Measurements from ENCODE around the gene CATSPERD. TPM values are rescaled to one million over a fixed set of nuclear protein-coding genes. Genes with fewer than 3 reads are reported as not detected.

Gene CATSPERD
- total RNA-seq, 2 experiments from 2014 or later: not detected

- H3K36me3 Mint-ChIP-seq (ENCODE audit: low read depth): peaks cover 57% of the 10 kb centered on the region
- ChIA-PET POLR2A (interaction anchor here (0.6 to 1.3 kb wide), 4 partner anchors 14 to 33 kb away, joined by 3 to 7 read pairs (median 4); no protein-coding TSS in a partner anchor), CTCF (interaction anchor here (0.6 kb wide), 1 partner anchor 76 kb away, joined by 3 read pairs; no protein-coding TSS in a partner anchor)
- H3K27ac Mint-ChIP-seq: peak overlapping the region; percentile 86
- intact Hi-C loops (cut with DNase I, micrococcal nuclease): no loop called here
- no peaks in the 10 kb centered on the region for H3K9me3 Mint-ChIP-seq (ENCODE audit: low read depth)
- H3K27me3 Mint-ChIP-seq: no peaks in the 10 kb centered on the region
- peak; percentile 45 for DNase-seq
- peaks cover 16% of the 10 kb centered on the region for H3K4me1 Mint-ChIP-seq
- peak overlapping the region; percentile 100 for H3K4me3 Mint-ChIP-seq
- no peak for ATAC-seq
Measured at GRCh38 chr19:5693195-5694166, 27.0 kb upstream of the CATSPERD start.

- Mint-ChIP-seq H3K27me3 (no peaks in the 10 kb centered on the region), H3K4me3 (peak overlapping the region; percentile 36), H3K9me3 (ENCODE audit: low read depth) (no peaks in the 10 kb centered on the region), H3K36me3 (ENCODE audit: low read depth) (peaks cover 60% of the 10 kb centered on the region), H3K27ac (peak overlapping the region; percentile 31), H3K4me1 (peaks cover 13% of the 10 kb centered on the region)
- DNase-seq (no peak), ATAC-seq (no peak)
- CTCF ChIA-PET: no interaction called here
- POLR2A ChIA-PET: interaction anchor here (1.1 to 1.3 kb wide), 2 partner anchors 15 to 24 kb away, joined by 3 to 7 read pairs; no protein-coding TSS in a partner anchor
- intact Hi-C loops (cut with DNase I, micrococcal nuclease): no loop called here
Measured at GRCh38 chr19:5694167-5694955, 26.1 kb upstream of the CATSPERD start.

- POLR2A ChIA-PET: interaction anchor here (1.1 kb wide), 1 partner anchor 23 kb away, joined by 7 read pairs; no protein-coding TSS in a partner anchor
- Mint-ChIP-seq H3K36me3 (ENCODE audit: low read depth) (peaks cover 60% of the 10 kb centered on the region), H3K4me3 (peak overlapping the region; percentile 36), H3K27me3 (no peaks in the 10 kb centered on the region), H3K9me3 (ENCODE audit: low read depth) (no peaks in the 10 kb centered on the region), H3K4me1 (peaks cover 9% of the 10 kb centered on the region), H3K27ac (no peak overlapping the region)
- no peak for ATAC-seq
- CTCF ChIA-PET: no interaction called here
- DNase-seq: no peak
- intact Hi-C loops (cut with DNase I, micrococcal nuclease): no loop called here
Measured at GRCh38 chr19:5694956-5695648, 25.3 kb upstream of the CATSPERD start.

- Mint-ChIP-seq H3K27ac (no peak overlapping the region), H3K27me3 (no peaks in the 10 kb centered on the region), H3K9me3 (ENCODE audit: low read depth) (no peaks in the 10 kb centered on the region), H3K4me1 (peaks cover 9% of the 10 kb centered on the region), H3K4me3 (no peak overlapping the region), H3K36me3 (ENCODE audit: low read depth) (peaks cover 58% of the 10 kb centered on the region)
- intact Hi-C loops (cut with DNase I, micrococcal nuclease): no loop called here
- ATAC-seq (no peak), DNase-seq (no peak)
- ChIA-PET POLR2A (interaction anchor here (1.1 kb wide), 1 partner anchor 23 kb away, joined by 7 read pairs; no protein-coding TSS in a partner anchor), CTCF (no interaction called here)
Measured at GRCh38 chr19:5695649-5696195, 24.7 kb upstream of the CATSPERD start.

- H3K4me3 Mint-ChIP-seq: no peak overlapping the region
- H3K27me3 Mint-ChIP-seq: no peaks in the 10 kb centered on the region
- POLR2A ChIA-PET: interaction anchor here (1.1 kb wide), 1 partner anchor 22 kb away, joined by 7 read pairs; no protein-coding TSS in a partner anchor
- peaks cover 9% of the 10 kb centered on the region for H3K4me1 Mint-ChIP-seq
- H3K9me3 Mint-ChIP-seq (ENCODE audit: low read depth): no peaks in the 10 kb centered on the region
- CTCF ChIA-PET: no interaction called here
- ATAC-seq (no peak), DNase-seq (no peak)
- no peak overlapping the region for H3K27ac Mint-ChIP-seq
- intact Hi-C loops (cut with DNase I, micrococcal nuclease): no loop called here
- peaks cover 58% of the 10 kb centered on the region for H3K36me3 Mint-ChIP-seq (ENCODE audit: low read depth)
Measured at GRCh38 chr19:5696196-5697021, 24.0 kb upstream of the CATSPERD start.

GRCh38 chr19:5697022-5697889, 23.2 kb upstream of the CATSPERD start:
- Mint-ChIP-seq H3K4me3 (no peak overlapping the region), H3K4me1 (peaks cover 5% of the 10 kb centered on the region), H3K27ac (no peak overlapping the region), H3K9me3 (ENCODE audit: low read depth) (no peaks in the 10 kb centered on the region), H3K27me3 (no peaks in the 10 kb centered on the region), H3K36me3 (ENCODE audit: low read depth) (peaks cover 53% of the 10 kb centered on the region)
- DNase-seq (no peak), ATAC-seq (no peak)
- ChIA-PET CTCF (interaction anchor here (1.0 kb wide), 1 partner anchor 17 kb away, joined by 3 read pairs; no protein-coding TSS in a partner anchor), POLR2A (no interaction called here)
- intact Hi-C loops (cut with DNase I, micrococcal nuclease): no loop called here

GRCh38 chr19:5697890-5698634, 22.4 kb upstream of the CATSPERD start:
- H3K9me3 Mint-ChIP-seq (ENCODE audit: low read depth): no peaks in the 10 kb centered on the region
- peaks cover 46% of the 10 kb centered on the region for H3K36me3 Mint-ChIP-seq (ENCODE audit: low read depth)
- H3K27ac Mint-ChIP-seq: no peak overlapping the region
- ATAC-seq: no peak
- H3K27me3 Mint-ChIP-seq: no peaks in the 10 kb centered on the region
- H3K4me1 Mint-ChIP-seq: no peaks in the 10 kb centered on the region
- ChIA-PET POLR2A (no interaction called here), CTCF (interaction anchor here (1.0 to 2.0 kb wide), 2 partner anchors 8 to 16 kb away, joined by 3 to 6 read pairs; partner anchors contain the start of gene RPL36)
- DNase-seq: no peak
- intact Hi-C loops (cut with DNase I, micrococcal nuclease): no loop called here
- H3K4me3 Mint-ChIP-seq: no peak overlapping the region

GRCh38 chr19:5698635-5699422, 21.6 kb upstream of the CATSPERD start:
- no peak for ATAC-seq
- no peak for DNase-seq
- H3K4me3 Mint-ChIP-seq: no peak overlapping the region
- intact Hi-C loops (cut with DNase I, micrococcal nuclease): no loop called here
- peaks cover 49% of the 10 kb centered on the region for H3K36me3 Mint-ChIP-seq (ENCODE audit: low read depth)
- CTCF ChIA-PET: interaction anchor here (0.5 to 2.0 kb wide), 3 partner anchors 9 to 987 kb away, joined by 3 to 6 read pairs (median 4); partner anchors contain the start of gene RPL36
- H3K27me3 Mint-ChIP-seq: no peaks in the 10 kb centered on the region
- H3K4me1 Mint-ChIP-seq: no peaks in the 10 kb centered on the region
- no peak overlapping the region for H3K27ac Mint-ChIP-seq
- no peaks in the 10 kb centered on the region for H3K9me3 Mint-ChIP-seq (ENCODE audit: low read depth)
- POLR2A ChIA-PET: no interaction called here
